AG04450 (cell line): ENCODE data around the gene TRPC1. TPM values are rescaled to one million over a fixed set of nuclear protein-coding genes. Genes with fewer than 3 reads are reported as not detected.

Experiments used
- CTCF ChIA-PET: fragments of 300-600, 350-600 bp; formaldehyde crosslinking; extraction: SDS; loops from one replicate; lab custom pipeline; 2022; ENCODE audit warnings: antibody characterized with exemption, inconsistent platforms; lab: Charles Lee
- POLR2A ChIA-PET: fragments of 350-600 bp; formaldehyde crosslinking; extraction: SDS; loops from one replicate; lab custom pipeline; 2021; ENCODE audit warnings: antibody characterized with exemption, inconsistent platforms; lab: Yijun Ruan, JAX
- DNase-seq: peaks from one replicate; pipeline ENCODE4 v3.0.0-alpha.2; 2011; ENCODE audit warnings: low read depth, low spot score
- H3K27ac ChIP-seq: one replicate; pipeline ENCODE4 v1.5.1; 2012; ENCODE audit warnings: low read depth, low read length, control low read depth
- H3K27me3 ChIP-seq: one replicate; pipeline ENCODE4 v1.6.0; 2012; ENCODE audit warnings: low read length; ENCODE audit not compliant: control insufficient read depth, insufficient read depth
- H3K4me3 ChIP-seq: 2 replicates; pipeline ENCODE4 v1.5.1; 2011; ENCODE audit warnings: mild to moderate bottlenecking, low read depth, low read length, control low read depth
- H3K9me3 ChIP-seq: 2 replicates; pipeline ENCODE4 v1.5.1; 2012; ENCODE audit warnings: low read length; ENCODE audit not compliant: control insufficient read depth, insufficient read depth
- CTCF ChIP-seq: IDR thresholded peaks from 2 replicates; pipeline ENCODE4 v1.5.1; 2011; ENCODE audit warnings: low read depth, low read length, control low read depth, inconsistent platforms
- polyA plus RNA-seq: library from polyadenylated mRNA; depleted of rRNA; stranded (reverse); fragments of >200 nt; gene quantifications from 2 replicates; pipeline ENCODE4 v1.2.3, GENCODE V29; 2011

Gene TRPC1
- polyA plus RNA-seq, 1 experiment, result 9.9 TPM

GRCh38 chr3:142754494-142754893 lies 30.7 kb downstream of the TRPC1 start:
- no peaks in the 10 kb centered on the region for H3K27me3 ChIP-seq
- H3K4me3 ChIP-seq, result no peak overlapping the region
- no peak for TF ChIP-seq CTCF
- no peak overlapping the region for H3K27ac ChIP-seq
- no peak for DNase-seq
- ChIA-PET POLR2A (no interaction called here), CTCF (interaction anchor here (0.7 to 1.0 kb wide), 3 partner anchors 74 to 1251 kb away, joined by 3 read pairs; no protein-coding TSS in a partner anchor)
- H3K9me3 ChIP-seq, result no peaks in the 10 kb centered on the region

- ChIA-PET POLR2A (no interaction called here), CTCF (no interaction called here)
- H3K27ac ChIP-seq, result no peak overlapping the region
- H3K9me3 ChIP-seq, result no peaks in the 10 kb centered on the region
- no peak for DNase-seq
- TF ChIP-seq CTCF, result no peak
- no peaks in the 10 kb centered on the region for H3K27me3 ChIP-seq
- no peak overlapping the region for H3K4me3 ChIP-seq
Observed at GRCh38 chr3:142768338-142768737, 44.5 kb downstream of the TRPC1 start.

GRCh38 chr3:142777927-142778326 lies 54.1 kb downstream of the TRPC1 start:
- Histone ChIP-seq H3K9me3 (no peaks in the 10 kb centered on the region), H3K27me3 (no peaks in the 10 kb centered on the region), H3K27ac (no peak overlapping the region), H3K4me3 (no peak overlapping the region)
- TF ChIP-seq CTCF, result no peak
- no peak for DNase-seq
- POLR2A ChIA-PET, result no interaction called here
- CTCF ChIA-PET, result no interaction called here

- no peak overlapping the region for H3K27ac ChIP-seq
- CTCF ChIA-PET, result no interaction called here
- H3K4me3 ChIP-seq, result no peak overlapping the region
- DNase-seq, result no peak
- TF ChIP-seq CTCF, result no peak
- H3K27me3 ChIP-seq, result no peaks in the 10 kb centered on the region
- H3K9me3 ChIP-seq, result no peaks in the 10 kb centered on the region
- POLR2A ChIA-PET, result no interaction called here
Observed at GRCh38 chr3:142778541-142778940, 54.7 kb downstream of the TRPC1 start.

- H3K4me3 ChIP-seq, result no peak overlapping the region
- no peak for DNase-seq
- H3K27ac ChIP-seq, result no peak overlapping the region
- TF ChIP-seq CTCF, result no peak
- no peaks in the 10 kb centered on the region for H3K9me3 ChIP-seq
- ChIA-PET CTCF (interaction anchor here (0.7 to 1.5 kb wide), 2 partner anchors 47 to 49 kb away, joined by 3 to 9 read pairs; no protein-coding TSS in a partner anchor), POLR2A (no interaction called here)
- H3K27me3 ChIP-seq, result no peaks in the 10 kb centered on the region
Observed at GRCh38 chr3:142779591-142779990, 55.8 kb downstream of the TRPC1 start.
